GM12878 (cell line): ENCODE data around the gene TTLL8. TPM values are rescaled to one million over a fixed set of nuclear protein-coding genes. Genes with fewer than 3 reads are reported as not detected.

Source experiments
- ATAC-seq: fragments of 200-7000 bp; cut with Tn5 transposase; 3 replicates; pipeline ENCODE4 v1.9.1; 2020; ENCODE audit warnings: mild to moderate bottlenecking, moderate library complexity
- BruUV-seq: library from RNA; stranded (reverse); fragments of 400-500 nt; replicated peaks from 2 replicates; lab custom pipeline; 2021; lab: Mats Ljungman, UMichigan
- CTCF ChIA-PET: fragments of 300-600 bp; sonication (Branson Sonifier 250); formaldehyde crosslinking; extraction: SDS; loops from one replicate; lab custom pipeline; 2021; ENCODE audit warnings: inconsistent platforms; lab: Yijun Ruan, JAX
- POLR2A ChIA-PET: fragments of 350-600 bp; formaldehyde crosslinking; extraction: SDS; loops from one replicate; lab custom pipeline; 2021; ENCODE audit warnings: inconsistent platforms; lab: Charles Lee
- RAD21 ChIA-PET: fragments of 300-600 bp; sonication (Branson Sonifier 250); formaldehyde crosslinking; loops from one replicate; lab custom pipeline; 2023; ENCODE audit warnings: antibody characterized with exemption; ENCODE audit not compliant: unreplicated experiment; lab: Charles Lee
- SMC1A ChIA-PET: fragments of 300-600 bp; sonication (Branson Sonifier 250); formaldehyde crosslinking; loops from one replicate; lab custom pipeline; 2023; ENCODE audit not compliant: unreplicated experiment, uncharacterized antibody; lab: Charles Lee
- DNase-seq: peaks from one replicate; pipeline ENCODE4 v3.0.0-alpha.2; 2011; ENCODE audit warnings: low read depth, low spot score
- FAIRE-seq: peaks from 3 replicates; lab custom pipeline; 2011; peaks lifted over from hg19 to GRCh38; lab: Jason Lieb, UNC
- H2AFZ ChIP-seq: 2 replicates; pipeline ENCODE4 v1.6.0; 2011; ENCODE audit warnings: low read depth, low read length, control low read depth; ENCODE audit not compliant: control insufficient read depth
- H3K27ac ChIP-seq: 2 replicates; pipeline ENCODE4 v1.5.1; 2011; ENCODE audit warnings: control low read depth; ENCODE audit not compliant: control insufficient read depth, insufficient read depth
- H3K27me3 ChIP-seq, 2 experiments: replicated peaks in 1 of 2; 2 replicates each; pipeline versions ENCODE4 v1.6.0 to v1.6.1; 2011; ENCODE audit warnings: low read length in 1 of 2; ENCODE audit not compliant: control insufficient read depth in 2 of 2, insufficient read depth in 2 of 2
- H3K36me3 ChIP-seq, 2 experiments: 2 replicates each; pipeline ENCODE4 v1.5.1; 2011; ENCODE audit warnings: low read length in 1 of 2; ENCODE audit not compliant: control insufficient read depth in 2 of 2, insufficient read depth in 2 of 2
- H3K4me1 ChIP-seq: 2 replicates; pipeline ENCODE4 v1.6.1; 2011; ENCODE audit warnings: mild to moderate bottlenecking, low read length, moderate library complexity, mixed read lengths; ENCODE audit not compliant: control insufficient read depth, insufficient read depth
- H3K4me2 ChIP-seq: 2 replicates; pipeline ENCODE4 v1.6.0; 2011; ENCODE audit warnings: control low read depth; ENCODE audit not compliant: control insufficient read depth, insufficient read depth
- H3K4me3 ChIP-seq: fragments of 200-600 bp; sonication (generic); 2 replicates; pipeline ENCODE4 v1.5.1; 2016
- H3K79me2 ChIP-seq: 2 replicates; pipeline ENCODE4 v1.6.0; 2011; ENCODE audit warnings: low read length; ENCODE audit not compliant: control insufficient read depth, insufficient read depth
- H3K9ac ChIP-seq: 2 replicates; pipeline ENCODE4 v1.8.0; 2011; ENCODE audit warnings: low read length, control low read depth, mixed read lengths; ENCODE audit not compliant: control insufficient read depth, insufficient read depth
- H3K9me3 ChIP-seq: replicated peaks from 3 replicates; pipeline ENCODE4 v1.5.1; 2011; ENCODE audit warnings: mild to moderate bottlenecking, low read length; ENCODE audit not compliant: control insufficient read depth, insufficient read depth
- H4K20me1 ChIP-seq: 2 replicates; pipeline ENCODE4 v1.6.0; 2011; ENCODE audit not compliant: control insufficient read depth, insufficient read depth
- ATF3 ChIP-seq: IDR thresholded peaks from 2 replicates; pipeline ENCODE4 v1.6.1; 2011; ENCODE audit warnings: low read depth, mild to moderate bottlenecking, low read length, moderate library complexity, borderline replicate concordance; ENCODE audit errors: extremely low read depth
- BCL3 ChIP-seq: IDR thresholded peaks from 2 replicates; pipeline ENCODE4 v1.6.1; 2011; ENCODE audit warnings: borderline replicate concordance, low read depth, mild to moderate bottlenecking, moderate library complexity, low read length; ENCODE audit not compliant: insufficient read depth, poor library complexity, severe bottlenecking
- CREB1 ChIP-seq: IDR thresholded peaks from 2 replicates; pipeline ENCODE4 v1.6.1; 2012; ENCODE audit warnings: low read depth, mild to moderate bottlenecking, inconsistent platforms
- CREM ChIP-seq: IDR thresholded peaks from 2 replicates; pipeline ENCODE4 v1.6.1; 2014; ENCODE audit warnings: antibody characterized with exemption, low read depth
- ESRRA ChIP-seq: IDR thresholded peaks from 2 replicates; pipeline ENCODE4 v1.6.1; 2012; ENCODE audit warnings: mild to moderate bottlenecking, low read length, improper control_type of control experiment
- HCFC1 ChIP-seq: fragments of 150-350 bp; IDR thresholded peaks from 2 replicates; pipeline ENCODE4 v1.6.1; 2014; ENCODE audit warnings: low read length
- HDAC2 ChIP-seq: fragments of 200-600 bp; sonication (generic); IDR thresholded peaks from 2 replicates; pipeline ENCODE4 v1.6.1; 2017
- HDAC6 ChIP-seq: fragments of 200-600 bp; sonication (generic); IDR thresholded peaks from one replicate; pipeline ENCODE4 v1.8.0; 2017; ENCODE audit warnings: antibody characterized with exemption; ENCODE audit not compliant: unreplicated experiment
- IRF5 ChIP-seq: fragments of 450-650 bp; IDR thresholded peaks from 2 replicates; pipeline ENCODE4 v1.6.1; 2017; ENCODE audit warnings: borderline replicate concordance
- JUND ChIP-seq: IDR thresholded peaks from 2 replicates; pipeline ENCODE4 v1.6.1; 2012; ENCODE audit warnings: low read depth, mild to moderate bottlenecking, low read length, improper control_type of control experiment, moderate library complexity
- LARP7 ChIP-seq: fragments of 450-650 bp; IDR thresholded peaks from 2 replicates; pipeline ENCODE4 v1.6.1; 2017; ENCODE audit warnings: mild to moderate bottlenecking
- MTA3 ChIP-seq: IDR thresholded peaks from 2 replicates; pipeline ENCODE4 v1.6.1; 2012; ENCODE audit warnings: low read length, inconsistent platforms, borderline replicate concordance
- NRF1 ChIP-seq: conservative IDR thresholded peaks from 2 replicates; pipeline ENCODE4 v1.6.1; 2011; ENCODE audit warnings: mild to moderate bottlenecking, low read depth, low read length, improper control_type of control experiment
- RELA ChIP-seq: fragments of 450-650 bp; IDR thresholded peaks from 2 replicates; pipeline ENCODE4 v1.8.0; 2014; ENCODE audit warnings: borderline replicate concordance; ENCODE audit not compliant: partially characterized antibody
- SKIL ChIP-seq: fragments of 450-650 bp; IDR thresholded peaks from 2 replicates; pipeline ENCODE4 v1.6.1; 2017; ENCODE audit warnings: mild to moderate bottlenecking, low read depth, inconsistent platforms; ENCODE audit not compliant: poor library complexity, severe bottlenecking
- SPI1 ChIP-seq: IDR thresholded peaks from 2 replicates; pipeline ENCODE4 v1.6.1; 2011; ENCODE audit warnings: low read depth, mild to moderate bottlenecking, low read length, moderate library complexity, borderline replicate concordance; ENCODE audit not compliant: insufficient read depth
- STAT1 ChIP-seq: fragments of 450-650 bp; conservative IDR thresholded peaks from 2 replicates; pipeline ENCODE4 v1.6.1; 2014; ENCODE audit warnings: antibody characterized with exemption, mild to moderate bottlenecking
- SUPT20H ChIP-seq: IDR thresholded peaks from 2 replicates; pipeline ENCODE4 v1.6.1; 2011; ENCODE audit warnings: low read depth, mild to moderate bottlenecking, low read length, moderate library complexity, borderline replicate concordance; ENCODE audit not compliant: control insufficient read depth
- SUZ12 ChIP-seq: fragments of 200-600 bp; sonication (generic); IDR thresholded peaks from one replicate; pipeline ENCODE4 v1.6.1; 2018; ENCODE audit warnings: antibody characterized with exemption, mild to moderate bottlenecking; ENCODE audit not compliant: unreplicated experiment
- TBL1XR1 ChIP-seq: IDR thresholded peaks from 2 replicates; pipeline ENCODE4 v1.6.1; 2012; ENCODE audit warnings: low read depth, low read length, improper control_type of control experiment
- WGBS: methylation state at CpG from one replicate; pipeline ENCODE4 v1.1.6; 2016; ENCODE audit warnings: low lambda C conversion rate; ENCODE audit not compliant: insufficient replicate concordance, insufficient coverage; ENCODE audit errors: missing lambda C conversion rate; 5-methylcytosine and 5-hydroxymethylcytosine counted together
- in situ Hi-C: fragments of 300-500 bp; cut with MboI; formaldehyde crosslinking; loops from 9 replicates; pipeline ENCODE4 v1.14.3; 2018; ENCODE audit warnings: mixed read lengths
- intact Hi-C: fragments of 100-400 bp; cut with micrococcal nuclease; formaldehyde crosslinking; loops from one replicate; pipeline ENCODE4 v1.14.2; 2022; ENCODE audit not compliant: unreplicated experiment
- polyA plus RNA-seq, 11 experiments: library from polyadenylated mRNA; depleted of rRNA in 4 of 11; unstranded in 6 of 11; stranded (reverse) in 5 of 11; fragments of >200 nt; fragmentation: Nextera tagmentation in 4 of 11; fragmentation: Illumina TruSeq in 1 of 11; extraction: Ambion mirVana in 4 of 11; extraction: Trizol in 1 of 11; gene quantifications; 1 replicate in 1 of 11; 2 replicates in 10 of 11; pipeline versions ENCODE4 v1.2.1 to v1.2.3, GENCODE V29; 2011 to 2016; ENCODE audit warnings: inconsistent platforms in 2 of 11, missing spikeins in 2 of 11, low read depth in 1 of 11
- total RNA-seq, 4 experiments: library from RNA; depleted of rRNA in 3 of 4; stranded (reverse); fragments of >200 nt in 3 of 4; fragmentation: Illumina TruSeq in 1 of 4; extraction: Trizol in 1 of 4; gene quantifications; 2 replicates each; pipeline versions ENCODE4 v1.2.1 to v1.2.3, GENCODE V29; 2013 to 2021

Gene TTLL8
- total and polyA plus RNA-seq, 10 of the 15 experiments (the other 5 are each of a cell fraction or from before 2014, with no cell fraction given): not detected

GRCh38 chr22:50025993-50026392 is 32.1 kb downstream of the TTLL8 start:
- H3K27ac ChIP-seq: no peak overlapping the region
- no peaks in the 10 kb centered on the region for H4K20me1 ChIP-seq
- ChIA-PET RAD21 (no interaction called here), POLR2A (no interaction called here), CTCF (interaction anchor here (1.9 to 2.4 kb wide), 2 partner anchors 32 to 258 kb away, joined by 8 to 16 read pairs; no protein-coding TSS in a partner anchor), SMC1A (no interaction called here)
- H3K27me3 ChIP-seq: peaks cover 0 to 5% of the 10 kb centered on the region in 2 experiments; a peak in 2 of 4 replicates
- BruUV-seq: no TSS peak
- H3K4me1 ChIP-seq: no peaks in the 10 kb centered on the region
- no peak overlapping the region for H3K4me3 ChIP-seq
- H3K4me2 ChIP-seq: no peak overlapping the region
- H3K79me2 ChIP-seq: no peaks in the 10 kb centered on the region
- no peaks in the 10 kb centered on the region for H3K36me3 ChIP-seq
- in situ Hi-C loops (loop anchor here (5.0 to 25.0 kb wide), 2 partner anchors 259 to 689 kb away; no protein-coding TSS in a partner anchor), intact Hi-C loops (no loop called here)
- FAIRE-seq (no peak), ATAC-seq (no peak), DNase-seq (no peak)
- no peaks in the 10 kb centered on the region for H3K9me3 ChIP-seq
- no peak overlapping the region for H3K9ac ChIP-seq
- 55% methylated on average over 11 of the region's 13 CpGs for WGBS
- H2AFZ ChIP-seq: no peak overlapping the region
- TF ChIP-seq CREM: no peak
- no peak for TF ChIP-seq SKIL
- no peak for TF ChIP-seq TBL1XR1
- no peak for TF ChIP-seq HDAC2
- TF ChIP-seq IRF5: no peak
- TF ChIP-seq SPI1: no peak
- TF ChIP-seq SUZ12: no peak
- TF ChIP-seq STAT1: no peak
- TF ChIP-seq SUPT20H: no peak
- TF ChIP-seq HCFC1: no peak
- TF ChIP-seq MTA3: no peak
- no peak for TF ChIP-seq ESRRA
- TF ChIP-seq CREB1: no peak
- no peak for TF ChIP-seq BCL3
- TF ChIP-seq RELA: no peak
- TF ChIP-seq HDAC6: no peak
- no peak for TF ChIP-seq JUND
- no peak for TF ChIP-seq ATF3
- no peak for TF ChIP-seq LARP7
- TF ChIP-seq NRF1: no peak
